HEK293 (cell line): ENCODE results near the gene RNF2.

Experiments used
- GLIS1 ChIP-seq: fragments of 450-650 bp; formaldehyde crosslinking; IDR thresholded peaks from 2 replicates; pipeline ENCODE4 v1.5.1; 2016; ENCODE audit warnings: missing biosample characterization, missing genetic modification characterization
- PBX3 ChIP-seq: sonication (generic); formaldehyde crosslinking; IDR thresholded peaks from 2 replicates; pipeline ENCODE4 v1.8.1; 2022; ENCODE audit warnings: mild to moderate bottlenecking, moderate library complexity, missing genetic modification reagents
- ZBTB17 ChIP-seq: fragments of 450-650 bp; formaldehyde crosslinking; IDR thresholded peaks from 2 replicates; pipeline ENCODE4 v1.5.1; 2016; ENCODE audit warnings: missing biosample characterization, missing genetic modification characterization
- ZBTB7A ChIP-seq: fragments of 450-650 bp; formaldehyde crosslinking; IDR thresholded peaks from 2 replicates; pipeline ENCODE4 v1.5.1; 2016; ENCODE audit warnings: low read depth, missing biosample characterization, missing genetic modification characterization
- ZNF121 ChIP-seq: fragments of 450-650 bp; formaldehyde crosslinking; IDR thresholded peaks from 2 replicates; pipeline ENCODE4 v1.5.1; 2016; ENCODE audit warnings: missing biosample characterization, missing genetic modification characterization
- ZNF202 ChIP-seq: fragments of 450-650 bp; formaldehyde crosslinking; IDR thresholded peaks from 2 replicates; pipeline ENCODE4 v1.5.1; 2016; ENCODE audit warnings: missing biosample characterization, missing genetic modification characterization, borderline replicate concordance
- ZNF433 ChIP-seq: fragments of 450-650 bp; formaldehyde crosslinking; IDR thresholded peaks from 2 replicates; pipeline ENCODE4 v1.5.1; 2016; ENCODE audit warnings: missing biosample characterization, missing genetic modification characterization, low read depth
- ZNF449 ChIP-seq: fragments of 450-650 bp; formaldehyde crosslinking; IDR thresholded peaks from 2 replicates; pipeline ENCODE4 v1.5.1; 2017; ENCODE audit warnings: missing biosample characterization, mild to moderate bottlenecking, missing genetic modification characterization, moderate library complexity
- ZNF510 ChIP-seq: fragments of 450-650 bp; formaldehyde crosslinking; IDR thresholded peaks from 2 replicates; pipeline ENCODE4 v1.5.1; 2018; ENCODE audit warnings: mild to moderate bottlenecking, missing genetic modification characterization, missing biosample characterization; ENCODE audit not compliant: insufficient replicate concordance
- ZNF660 ChIP-seq: fragments of 450-650 bp; IDR thresholded peaks from 2 replicates; pipeline ENCODE4 v1.5.1; 2018; ENCODE audit warnings: missing biosample characterization, mild to moderate bottlenecking, missing genetic modification characterization
- ZSCAN16 ChIP-seq: fragments of 450-650 bp; formaldehyde crosslinking; IDR thresholded peaks from 2 replicates; pipeline ENCODE4 v1.5.1; 2016; ENCODE audit warnings: missing biosample characterization, missing genetic modification characterization
- TF ChIP-seq, protein P1 (sequence below): fragments of 450-650 bp; formaldehyde crosslinking; IDR thresholded peaks from 2 replicates; pipeline ENCODE4 v1.5.1; 2016; ENCODE audit warnings: missing biosample characterization, missing genetic modification characterization
- TF ChIP-seq, protein P2 (sequence below): fragments of 450-650 bp; formaldehyde crosslinking; IDR thresholded peaks from 2 replicates; pipeline ENCODE4 v1.5.1; 2016; ENCODE audit warnings: missing biosample characterization, missing genetic modification characterization

DNA sequence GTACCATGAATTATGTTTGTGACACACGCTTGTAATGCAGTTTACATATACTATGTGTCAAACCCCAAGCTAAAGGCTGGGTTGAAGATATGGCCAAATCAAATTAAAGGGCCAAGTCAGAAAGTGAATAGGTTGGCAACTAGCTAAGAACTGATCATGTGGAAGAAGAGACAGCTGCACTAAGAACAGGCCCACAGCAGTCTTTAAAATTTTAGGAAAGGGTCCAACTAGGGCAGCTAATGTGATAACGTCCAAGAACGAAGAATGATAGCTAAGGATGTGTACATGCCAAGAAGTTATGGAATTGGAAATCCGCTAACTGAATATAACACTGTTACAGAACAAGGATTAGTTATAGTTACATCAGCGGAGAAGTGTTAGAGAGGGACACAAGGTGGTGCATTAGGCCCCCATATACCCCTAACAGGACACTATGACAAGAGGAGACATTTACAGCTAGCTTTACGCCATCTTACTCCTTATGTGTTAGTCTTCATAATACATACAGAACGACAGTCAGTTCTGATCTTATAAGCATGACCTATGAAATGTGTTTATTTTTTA, 6.5 kb upstream of the RNF2 start:
- TF ChIP-seq, protein P1, sequence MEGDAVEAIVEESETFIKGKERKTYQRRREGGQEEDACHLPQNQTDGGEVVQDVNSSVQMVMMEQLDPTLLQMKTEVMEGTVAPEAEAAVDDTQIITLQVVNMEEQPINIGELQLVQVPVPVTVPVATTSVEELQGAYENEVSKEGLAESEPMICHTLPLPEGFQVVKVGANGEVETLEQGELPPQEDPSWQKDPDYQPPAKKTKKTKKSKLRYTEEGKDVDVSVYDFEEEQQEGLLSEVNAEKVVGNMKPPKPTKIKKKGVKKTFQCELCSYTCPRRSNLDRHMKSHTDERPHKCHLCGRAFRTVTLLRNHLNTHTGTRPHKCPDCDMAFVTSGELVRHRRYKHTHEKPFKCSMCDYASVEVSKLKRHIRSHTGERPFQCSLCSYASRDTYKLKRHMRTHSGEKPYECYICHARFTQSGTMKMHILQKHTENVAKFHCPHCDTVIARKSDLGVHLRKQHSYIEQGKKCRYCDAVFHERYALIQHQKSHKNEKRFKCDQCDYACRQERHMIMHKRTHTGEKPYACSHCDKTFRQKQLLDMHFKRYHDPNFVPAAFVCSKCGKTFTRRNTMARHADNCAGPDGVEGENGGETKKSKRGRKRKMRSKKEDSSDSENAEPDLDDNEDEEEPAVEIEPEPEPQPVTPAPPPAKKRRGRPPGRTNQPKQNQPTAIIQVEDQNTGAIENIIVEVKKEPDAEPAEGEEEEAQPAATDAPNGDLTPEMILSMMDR (tag by site-specific recombination): no peak
- TF ChIP-seq, protein P2, sequence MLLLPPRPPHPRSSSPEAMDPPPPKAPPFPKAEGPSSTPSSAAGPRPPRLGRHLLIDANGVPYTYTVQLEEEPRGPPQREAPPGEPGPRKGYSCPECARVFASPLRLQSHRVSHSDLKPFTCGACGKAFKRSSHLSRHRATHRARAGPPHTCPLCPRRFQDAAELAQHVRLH: no peak
- TF ChIP-seq GLIS1: no peak
- TF ChIP-seq ZNF433: no peak
- no peak for TF ChIP-seq ZBTB7A (tag by site-specific recombination)
- TF ChIP-seq ZNF449: no peak
- TF ChIP-seq ZSCAN16 (tag by site-specific recombination): no peak
- TF ChIP-seq ZNF660 (tag by site-specific recombination): no peak
- TF ChIP-seq ZNF510 (tag by site-specific recombination): no peak
- no peak for TF ChIP-seq ZNF121 (tag by site-specific recombination)
- TF ChIP-seq PBX3 (CRISPR knock-in tag): no peak
- no peak for TF ChIP-seq ZNF202 (tag by site-specific recombination)
- no peak for TF ChIP-seq ZBTB17 (tag by site-specific recombination)
